ENCODE data around the gene IGFBP2. TPM values are rescaled to one million over a fixed set of nuclear protein-coding genes. Genes with fewer than 3 reads are reported as not detected.

Gene IGFBP2
- total and polyA plus RNA-seq, 2 of the 4 experiments (the other 2 are of a cell fraction) = 33.5 to 236 TPM

DNA sequence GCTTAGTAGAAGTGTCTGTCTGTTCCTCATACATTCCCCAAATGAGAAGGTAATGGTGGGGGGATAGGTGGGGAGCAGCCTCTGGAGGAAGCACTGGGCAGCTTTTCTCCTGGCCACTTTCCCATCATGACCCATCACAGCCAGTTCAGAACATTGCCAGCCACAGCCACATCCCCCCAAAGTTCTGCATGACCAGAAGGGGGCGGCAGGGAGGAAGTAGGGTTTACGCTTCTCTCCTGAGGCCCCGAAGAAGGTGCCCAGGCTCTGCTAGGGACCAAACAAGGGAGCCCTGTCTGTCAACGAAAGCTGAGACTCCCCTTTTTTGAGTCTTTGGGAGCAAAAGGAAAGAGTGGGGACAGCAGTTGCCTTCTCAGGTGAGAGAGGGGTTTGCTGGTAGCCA lies 54.4 kb downstream of the IGFBP2 start:
- dilution Hi-C loops (cut with HindIII; ENCODE audit: low sequenced_read_pairs, unreplicated experiment) = loop anchor here (25.0 kb wide), 2 partner anchors 475 to 825 kb away; no protein-coding TSS in a partner anchor

More for the DNA sequence above, 54.4 kb downstream of the IGFBP2 start:
- Histone ChIP-seq H3K9ac (ENCODE audit: low read depth, low read length) (peak overlapping the region; percentile 41; the same call in 1 of the 2 replicates), H3K27me3 (ENCODE audit: control insufficient read depth, insufficient read depth, low read length) (no peaks in the 10 kb centered on the region), H4K8ac (ENCODE audit: low read depth in 2 of 2, low read length in 2 of 2) (no peak overlapping the region), H2AK5ac (ENCODE audit: low read depth, low read length) (no peak overlapping the region), H3K56ac (ENCODE audit: extremely low read depth, insufficient read depth, low read length) (no peak overlapping the region), H2BK20ac (ENCODE audit: low read depth, low read length) (no peak overlapping the region), H4K5ac (ENCODE audit: low read depth, low read length) (no peak overlapping the region), H3K4me3 (ENCODE audit: insufficient read depth, low read depth, low read length) (peak overlapping the region; percentile 1; the same call in 1 of the 2 replicates), H2BK120ac (ENCODE audit: low read depth, low read length) (no peak overlapping the region), H3K79me1 (ENCODE audit: low read depth in 1 of 2, low read length in 2 of 2) (peaks cover 0 to 87% of the 10 kb centered on the region in 2 experiments; a peak in 2 of 4 replicates), H3K4me2 (ENCODE audit: low read depth, low read length) (peak overlapping the region; percentile 24), H3K23ac (ENCODE audit: low read depth, low read length) (no peak overlapping the region), H3K14ac (replicated peaks; ENCODE audit: low read depth, low read length) (no peak overlapping the region), H3K18ac (ENCODE audit: low read depth, low read length) (no peak overlapping the region), H2AFZ (replicated peaks; ENCODE audit: low read length, poor library complexity) (peak overlapping the region; percentile 8), H3K4ac (ENCODE audit: low read depth, low read length) (no peak overlapping the region), H3K4me1 (ENCODE audit: control insufficient read depth, insufficient read depth, low read length) (peaks cover 7% of the 10 kb centered on the region), H3K9me3 (ENCODE audit: control insufficient read depth, insufficient read depth, low read length) (no peaks in the 10 kb centered on the region), H3K36me3 (ENCODE audit: control insufficient read depth, insufficient read depth, low read length) (peaks cover 82% of the 10 kb centered on the region), H4K91ac (ENCODE audit: insufficient read depth, low read depth, low read length) (no peak overlapping the region), H3K9me1 (ENCODE audit: insufficient read depth, low read length) (peaks cover 33% of the 10 kb centered on the region), H2AK9ac (replicated peaks; ENCODE audit: low read depth, low read length, poor library complexity) (no peak overlapping the region), H2BK15ac (ENCODE audit: low read depth, low read length) (no peak overlapping the region), H3K27ac (ENCODE audit: insufficient read depth, low read length) (peak overlapping the region; percentile 31; the same call in 1 of the 2 replicates), H4K20me1 (ENCODE audit: insufficient read depth, low read length) (peaks cover 97% of the 10 kb centered on the region), H2BK5ac (ENCODE audit: low read depth, low read length, poor library complexity, severe bottlenecking) (no peak overlapping the region)
- in situ Hi-C loops (cut with MboI; ENCODE audit: low sequenced_read_pairs) (no loop called here), intact Hi-C loops (cut with micrococcal nuclease) (no loop called here)
- ATAC-seq (ENCODE audit: low read depth) (no peak), DNase-seq (no peak)
- BruUV-seq (replicated peaks) = no TSS peak
- TF ChIP-seq FOS (IDR thresholded peaks at IDR 0.05; ENCODE audit: low read depth, low read length) = no peak
- peak; percentile 38 for TF ChIP-seq RAD21 (IDR thresholded peaks at IDR 0.05; ENCODE audit: low read length)
- TF ChIP-seq, protein P1, sequence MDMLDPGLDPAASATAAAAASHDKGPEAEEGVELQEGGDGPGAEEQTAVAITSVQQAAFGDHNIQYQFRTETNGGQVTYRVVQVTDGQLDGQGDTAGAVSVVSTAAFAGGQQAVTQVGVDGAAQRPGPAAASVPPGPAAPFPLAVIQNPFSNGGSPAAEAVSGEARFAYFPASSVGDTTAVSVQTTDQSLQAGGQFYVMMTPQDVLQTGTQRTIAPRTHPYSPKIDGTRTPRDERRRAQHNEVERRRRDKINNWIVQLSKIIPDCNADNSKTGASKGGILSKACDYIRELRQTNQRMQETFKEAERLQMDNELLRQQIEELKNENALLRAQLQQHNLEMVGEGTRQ (IDR thresholded peaks at IDR 0.05; ENCODE audit: low read depth, low read length) = no peak
- no peak; the same call in 1 of the 2 replicates for TF ChIP-seq NFE2L2 (IDR thresholded peaks at IDR 0.05; ENCODE audit: low read depth, low read length)
- TF ChIP-seq MAFK (IDR thresholded peaks at IDR 0.05; ENCODE audit: low read depth, low read length) = no peak
- TF ChIP-seq CEBPB (IDR thresholded peaks at IDR 0.05; ENCODE audit: low read depth, low read length) = no peak
- TF ChIP-seq RCOR1 (IDR thresholded peaks at IDR 0.05; ENCODE audit: insufficient replicate concordance, low read length) = no peak
- TF ChIP-seq MAZ (IDR thresholded peaks at IDR 0.05; ENCODE audit: borderline replicate concordance, low read depth, low read length) = peak; percentile 26; the same call in 1 of the 2 replicates
- no peak for TF ChIP-seq BHLHE40 (IDR thresholded peaks at IDR 0.05; ENCODE audit: low read depth, low read length)
- TF ChIP-seq POLR2A (IDR thresholded peaks at IDR 0.05; ENCODE audit: low read depth, low read length) = no peak
- no peak for TF ChIP-seq MXI1 (IDR thresholded peaks at IDR 0.05; ENCODE audit: borderline replicate concordance, low read depth, low read length)
- TF ChIP-seq CHD1 (IDR thresholded peaks at IDR 0.05; ENCODE audit: low read depth, low read length) = no peak
- TF ChIP-seq, protein P2, sequence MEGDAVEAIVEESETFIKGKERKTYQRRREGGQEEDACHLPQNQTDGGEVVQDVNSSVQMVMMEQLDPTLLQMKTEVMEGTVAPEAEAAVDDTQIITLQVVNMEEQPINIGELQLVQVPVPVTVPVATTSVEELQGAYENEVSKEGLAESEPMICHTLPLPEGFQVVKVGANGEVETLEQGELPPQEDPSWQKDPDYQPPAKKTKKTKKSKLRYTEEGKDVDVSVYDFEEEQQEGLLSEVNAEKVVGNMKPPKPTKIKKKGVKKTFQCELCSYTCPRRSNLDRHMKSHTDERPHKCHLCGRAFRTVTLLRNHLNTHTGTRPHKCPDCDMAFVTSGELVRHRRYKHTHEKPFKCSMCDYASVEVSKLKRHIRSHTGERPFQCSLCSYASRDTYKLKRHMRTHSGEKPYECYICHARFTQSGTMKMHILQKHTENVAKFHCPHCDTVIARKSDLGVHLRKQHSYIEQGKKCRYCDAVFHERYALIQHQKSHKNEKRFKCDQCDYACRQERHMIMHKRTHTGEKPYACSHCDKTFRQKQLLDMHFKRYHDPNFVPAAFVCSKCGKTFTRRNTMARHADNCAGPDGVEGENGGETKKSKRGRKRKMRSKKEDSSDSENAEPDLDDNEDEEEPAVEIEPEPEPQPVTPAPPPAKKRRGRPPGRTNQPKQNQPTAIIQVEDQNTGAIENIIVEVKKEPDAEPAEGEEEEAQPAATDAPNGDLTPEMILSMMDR (conservative IDR thresholded peaks at IDR 0.05; ENCODE audit: low read depth, low read length) = peak; percentile 49
- TF ChIP-seq SMC3 (IDR thresholded peaks at IDR 0.05; ENCODE audit: low read depth, low read length) = peak; percentile 52
- TF ChIP-seq RFX5 (IDR thresholded peaks at IDR 0.05; ENCODE audit: low read depth, low read length) = no peak
- TF ChIP-seq, protein P3, sequence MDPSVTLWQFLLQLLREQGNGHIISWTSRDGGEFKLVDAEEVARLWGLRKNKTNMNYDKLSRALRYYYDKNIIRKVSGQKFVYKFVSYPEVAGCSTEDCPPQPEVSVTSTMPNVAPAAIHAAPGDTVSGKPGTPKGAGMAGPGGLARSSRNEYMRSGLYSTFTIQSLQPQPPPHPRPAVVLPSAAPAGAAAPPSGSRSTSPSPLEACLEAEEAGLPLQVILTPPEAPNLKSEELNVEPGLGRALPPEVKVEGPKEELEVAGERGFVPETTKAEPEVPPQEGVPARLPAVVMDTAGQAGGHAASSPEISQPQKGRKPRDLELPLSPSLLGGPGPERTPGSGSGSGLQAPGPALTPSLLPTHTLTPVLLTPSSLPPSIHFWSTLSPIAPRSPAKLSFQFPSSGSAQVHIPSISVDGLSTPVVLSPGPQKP (IDR thresholded peaks at IDR 0.05; ENCODE audit: borderline replicate concordance, low read depth, low read length) = no peak
- 50% methylated on average over 2 of the region's 4 CpGs; no CpG with 5 or more reads in 1 of the 2 experiments for WGBS, 2 experiments (ENCODE audit: extremely low coverage in 2 of 2, insufficient read length in 1 of 2)
- ChIA-PET CTCF (interaction anchor here (0.8 kb wide), 1 partner anchor 631 kb away, joined by 3 read pairs; no protein-coding TSS in a partner anchor), POLR2A (ENCODE audit: unreplicated experiment) (no interaction called here)
